HG03135 (cell line): Measurements from ENCODE around the gene FANCE.
"Not testable (repeated sequence)": the region's sequence is repeated elsewhere in the genome, so short reads cannot be mapped to it uniquely, and the experiment has no call there.

Source experiments
- ATAC-seq: cut with Tn5 transposase; IDR thresholded peaks from one replicate; pipeline ENCODE4 v1.9.1; 2021; ENCODE audit warnings: mild to moderate bottlenecking, moderate library complexity; ENCODE audit not compliant: unreplicated experiment

FANCE gene

GRCh38 chr6:35432291-35432690, 19.8 kb upstream of the FANCE start:
- ATAC-seq = no peak

GRCh38 chr6:35432702-35433101, 19.4 kb upstream of the FANCE start:
- ATAC-seq = not testable (repeated sequence)

DNA sequence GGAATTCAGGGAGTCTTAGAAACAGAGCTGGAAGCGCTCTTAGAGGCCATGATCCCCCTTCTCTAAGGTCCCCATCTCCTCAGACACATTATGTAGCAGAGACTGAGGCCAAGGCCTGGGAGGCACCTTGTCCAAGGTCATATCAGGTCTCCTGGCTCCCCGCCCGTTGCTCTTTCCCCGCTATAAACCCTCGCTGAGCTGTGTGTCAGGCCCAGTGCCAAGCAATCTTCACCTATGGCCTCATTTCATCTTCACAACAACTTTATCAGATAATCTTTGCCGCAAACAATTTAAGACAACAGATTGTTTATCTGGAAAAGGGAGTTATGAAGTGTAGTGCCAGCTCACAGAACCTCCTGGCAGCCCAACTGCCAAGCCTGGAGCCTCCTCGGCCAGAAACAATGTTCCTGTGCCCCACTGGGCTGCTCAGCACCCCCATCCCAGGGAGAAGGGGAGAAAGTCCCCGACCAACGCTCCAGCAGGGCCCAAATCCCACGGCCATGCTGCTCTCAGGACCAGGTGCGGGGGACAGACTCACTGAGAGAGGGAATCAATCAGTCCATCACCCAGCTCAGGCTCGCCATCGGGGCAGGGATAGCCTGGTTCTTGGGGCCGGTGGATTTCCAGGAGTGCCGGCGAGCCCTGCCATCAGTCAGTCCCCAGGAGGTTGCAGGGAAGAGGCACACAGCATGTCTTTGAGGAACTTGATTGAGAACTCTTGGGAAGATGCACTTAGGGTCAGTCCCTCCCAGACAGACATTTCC, 16.9 kb upstream of the FANCE start:
- no peak for ATAC-seq

GRCh38 chr6:35436071-35436857, 15.9 kb upstream of the FANCE start:
- no peak for ATAC-seq

DNA sequence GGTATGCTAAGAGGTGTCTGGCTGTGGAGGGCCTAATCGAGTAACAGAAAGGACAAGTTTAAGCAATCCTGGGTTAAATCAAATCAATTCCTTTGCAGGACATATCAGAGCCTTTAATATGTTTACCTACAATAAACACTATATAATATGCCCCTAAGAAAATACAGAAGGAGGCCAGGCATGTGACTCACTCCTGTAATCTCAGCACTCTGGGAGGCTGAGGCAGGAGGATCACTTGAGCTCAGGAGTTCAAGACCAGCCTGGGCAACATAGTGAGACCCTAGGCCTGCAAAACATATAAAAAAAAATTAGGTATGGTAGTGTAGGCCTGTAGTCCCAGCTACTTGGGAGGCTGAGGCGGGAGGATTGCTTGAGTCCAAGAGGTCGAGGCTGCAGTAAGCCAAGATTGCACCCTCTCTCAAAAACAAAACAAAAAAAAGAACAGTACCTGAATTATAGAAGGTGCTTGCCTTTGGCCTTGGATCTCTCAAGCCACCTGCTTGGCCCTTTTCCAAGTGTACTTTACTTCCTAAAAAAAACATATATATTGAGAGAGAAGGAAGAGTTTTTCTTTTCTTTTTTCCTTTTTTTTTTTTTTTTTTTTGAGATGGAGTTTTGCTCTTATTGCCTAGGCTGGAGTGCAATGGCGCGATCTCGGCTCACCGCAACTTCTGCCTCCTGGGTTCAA, 13.6 kb upstream of the FANCE start:
- ATAC-seq = not testable (repeated sequence)

DNA sequence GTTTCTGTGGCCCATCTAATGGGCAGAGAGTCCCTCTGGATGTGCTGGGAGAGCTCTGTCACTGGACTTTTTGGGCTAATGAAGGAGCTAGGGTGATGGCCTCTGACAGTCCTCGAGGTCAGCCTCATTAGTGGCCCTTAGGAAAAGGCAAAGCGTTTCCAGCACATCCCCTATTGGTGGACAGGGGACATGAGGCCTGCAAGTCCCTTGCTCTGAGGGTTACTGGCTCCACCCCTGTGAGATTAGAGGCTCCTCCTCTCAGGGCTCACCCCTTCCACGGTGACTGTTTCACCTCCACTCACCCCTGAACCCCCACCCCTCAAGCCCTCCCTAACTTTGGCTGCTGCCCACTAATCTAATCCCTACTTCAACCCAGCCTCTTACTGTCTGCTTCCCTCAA, 12.8 kb upstream of the FANCE start:
- ATAC-seq = no peak

DNA sequence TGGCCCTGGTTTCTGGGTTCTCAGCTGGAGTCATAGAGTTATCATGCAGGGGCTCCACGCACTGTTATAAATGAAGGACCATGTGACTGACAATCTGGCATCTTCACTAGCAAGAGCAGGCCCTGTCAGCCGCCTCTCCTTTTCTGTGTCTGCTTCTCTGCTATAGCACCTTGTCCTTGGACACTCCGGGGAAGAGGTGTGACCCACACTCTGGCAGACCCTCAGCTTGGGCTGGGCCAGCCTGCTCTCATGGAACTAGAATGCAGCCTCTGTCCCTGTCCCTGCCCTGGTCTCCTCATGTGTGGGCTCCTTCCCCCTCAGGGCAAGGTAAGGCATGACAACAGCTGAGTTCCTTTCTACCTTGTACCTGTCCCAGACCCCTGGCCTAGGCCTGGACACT, 10.9 kb upstream of the FANCE start:
- no peak for ATAC-seq

DNA sequence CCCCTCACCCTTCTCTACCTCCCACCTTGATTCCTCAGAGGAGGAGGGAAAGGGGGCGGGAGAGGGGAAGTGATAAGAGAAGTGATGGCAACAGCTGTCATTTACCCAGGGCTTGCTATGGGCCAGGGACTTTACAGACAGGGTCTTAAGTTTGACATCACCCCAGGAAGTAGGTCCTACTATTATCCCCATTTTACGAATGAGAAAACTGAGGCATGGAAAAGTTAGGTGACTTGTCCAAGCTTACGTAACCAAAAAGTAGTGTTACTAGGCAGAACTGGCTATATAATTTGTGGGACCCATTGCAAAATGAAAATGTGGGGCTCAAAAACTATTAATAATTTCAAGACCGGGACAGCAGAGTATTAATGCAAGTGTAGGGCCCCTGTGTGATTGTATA, 10.5 kb upstream of the FANCE start:
- no peak for ATAC-seq

GRCh38 chr6:35442693-35443092, 9.4 kb upstream of the FANCE start:
- ATAC-seq = no peak

GRCh38 chr6:35443341-35444030, 8.7 kb upstream of the FANCE start:
- no peak for ATAC-seq

DNA sequence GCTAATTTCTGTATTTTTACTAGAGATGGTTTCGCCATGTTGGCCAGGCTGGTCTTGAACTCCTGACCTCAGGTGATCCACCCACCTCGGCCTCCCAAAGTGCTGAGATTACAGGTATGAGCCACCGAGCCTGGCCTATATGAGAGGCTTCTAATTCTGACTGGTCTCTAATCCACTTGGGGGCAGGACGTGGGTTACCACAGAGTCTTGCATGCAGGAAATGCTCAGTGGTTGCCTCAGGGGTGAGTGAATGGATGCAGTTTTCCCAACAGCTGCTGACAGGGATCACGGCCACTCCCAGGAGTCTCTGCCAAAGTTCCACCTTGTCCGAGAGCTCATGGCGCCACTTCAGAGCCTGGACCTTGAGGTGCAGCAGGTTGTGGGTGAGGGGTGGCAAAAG, 6.4 kb upstream of the FANCE start:
- no peak for ATAC-seq

- ATAC-seq = no peak
These were observed 3.9 kb upstream of the FANCE start for GRCh38 chr6:35448191-35448590.

DNA sequence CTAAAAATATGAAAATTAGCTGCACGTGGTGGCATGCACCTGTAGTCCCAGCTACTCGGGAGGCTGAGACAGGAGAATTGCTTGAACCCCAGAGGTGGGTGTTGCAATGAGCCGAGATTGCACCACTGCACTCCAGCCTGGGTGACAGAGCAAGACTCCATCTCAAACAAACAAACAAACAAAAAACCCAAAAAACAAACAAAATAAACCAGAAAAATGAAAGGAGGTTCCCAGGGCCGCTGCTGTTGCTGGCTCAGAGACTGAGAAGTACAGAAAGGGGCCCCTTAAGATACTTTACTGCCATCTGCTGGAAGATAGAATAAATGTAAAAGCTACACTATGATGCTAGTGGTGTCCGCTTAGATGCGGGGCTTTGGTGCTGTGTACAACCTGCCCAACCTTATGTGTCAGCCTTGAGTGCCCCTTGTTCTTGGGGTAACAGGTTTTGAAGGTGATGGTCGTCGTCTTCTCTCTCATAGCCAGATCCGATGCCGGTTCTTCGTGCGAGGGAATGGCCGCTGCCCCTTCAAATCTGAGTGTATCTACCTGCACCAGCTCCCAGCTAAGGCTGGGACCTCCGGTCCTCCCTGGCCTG, 2.8 kb upstream of the FANCE start:
- ATAC-seq = no peak

DNA sequence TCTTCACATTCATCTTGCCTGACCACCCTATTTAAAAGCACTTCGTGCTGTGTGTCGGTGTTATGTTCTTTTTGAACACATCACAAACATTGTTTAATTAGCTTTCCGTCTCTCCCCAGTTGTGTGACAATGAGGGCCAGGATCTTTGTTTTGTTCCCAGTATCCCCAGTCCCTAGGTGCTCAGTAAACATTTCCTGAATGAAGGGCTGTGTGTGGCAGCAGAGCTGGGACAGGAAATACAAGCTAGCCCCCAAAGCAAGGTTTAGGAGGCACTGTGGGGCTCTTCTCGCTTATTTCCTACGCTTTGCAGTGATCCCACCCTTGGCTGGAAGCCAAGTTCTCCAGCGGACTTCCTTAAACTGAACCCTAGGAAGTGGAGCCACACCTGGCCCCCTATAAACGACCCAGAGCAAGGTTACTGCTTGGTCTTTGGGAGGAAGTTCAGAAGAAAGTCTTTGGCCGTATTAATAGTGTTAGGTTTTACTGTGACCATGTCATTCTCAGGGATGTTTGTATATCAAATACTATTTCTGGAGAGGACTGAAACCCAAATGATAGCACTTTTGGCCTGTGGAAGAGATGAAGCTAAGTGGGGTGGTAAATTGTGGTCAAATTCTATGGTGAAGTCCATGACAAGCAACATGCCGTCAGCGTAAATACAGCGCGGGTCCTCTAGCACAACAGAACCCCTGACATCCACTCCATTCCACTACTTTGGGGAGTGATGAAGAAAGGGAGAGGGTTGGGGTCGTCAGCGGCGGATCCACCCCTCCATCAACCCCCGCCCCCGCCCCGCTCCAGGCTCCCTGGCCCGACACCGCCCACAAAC, 570 bp upstream of the FANCE start:
- no peak for ATAC-seq

GRCh38 chr6:35453236-35453635, 1.1 kb downstream of the FANCE start:
- no peak for ATAC-seq

DNA sequence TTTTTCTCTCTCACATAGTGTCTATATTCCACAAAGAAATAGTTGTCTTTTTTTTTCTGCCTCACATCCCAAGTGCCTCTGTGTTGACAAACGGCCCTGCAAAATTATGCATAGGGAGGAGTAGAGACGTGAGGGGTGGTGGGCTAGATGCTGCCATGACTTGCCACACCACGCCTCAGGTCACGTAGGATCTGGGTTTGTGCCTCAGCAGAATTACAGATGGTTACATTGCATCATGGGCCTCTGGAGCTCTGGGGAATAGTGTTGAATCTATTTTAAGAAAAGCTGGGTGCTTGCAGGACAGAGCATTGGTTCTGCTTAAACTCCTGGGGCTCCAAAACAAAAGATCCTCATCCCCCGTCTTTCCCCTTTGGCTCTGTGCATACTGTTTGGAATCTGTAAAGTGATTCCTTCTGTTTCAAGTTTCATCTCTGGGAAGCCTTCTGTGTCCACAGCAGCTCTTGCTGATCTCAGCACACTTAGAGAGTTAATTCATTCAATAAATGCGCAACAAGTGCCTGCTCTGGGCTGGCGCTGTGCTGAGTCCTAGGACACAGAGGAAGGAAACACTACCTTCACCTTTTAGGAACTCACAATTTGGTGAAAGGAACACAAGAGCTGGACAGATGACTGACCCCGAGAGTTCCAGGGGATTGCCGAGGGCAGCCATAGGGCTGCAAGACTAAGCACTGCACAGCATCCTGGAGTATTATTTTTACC, 2.4 kb downstream of the FANCE start:
- ATAC-seq = no peak

DNA sequence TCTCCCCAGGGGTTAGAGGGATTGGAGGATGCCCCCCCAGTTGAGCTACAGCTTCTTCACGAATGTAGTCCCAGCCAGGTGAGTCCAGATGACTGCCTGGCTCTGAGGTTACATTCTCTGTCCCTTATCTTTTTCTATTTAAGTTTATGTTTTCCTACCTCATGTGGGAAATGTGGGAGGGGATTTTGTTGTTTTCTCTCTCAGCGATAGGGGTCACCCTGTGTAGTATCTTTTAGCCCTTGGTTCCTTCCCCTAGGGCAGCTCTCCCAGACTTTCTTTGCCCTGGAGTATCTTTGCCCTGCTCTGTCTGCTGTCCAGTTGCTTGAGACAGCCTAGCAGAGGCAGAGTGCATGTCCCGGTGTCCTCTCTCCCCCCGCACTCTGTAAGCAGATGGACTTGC, 5.8 kb downstream of the FANCE start:
- ATAC-seq = no peak

DNA sequence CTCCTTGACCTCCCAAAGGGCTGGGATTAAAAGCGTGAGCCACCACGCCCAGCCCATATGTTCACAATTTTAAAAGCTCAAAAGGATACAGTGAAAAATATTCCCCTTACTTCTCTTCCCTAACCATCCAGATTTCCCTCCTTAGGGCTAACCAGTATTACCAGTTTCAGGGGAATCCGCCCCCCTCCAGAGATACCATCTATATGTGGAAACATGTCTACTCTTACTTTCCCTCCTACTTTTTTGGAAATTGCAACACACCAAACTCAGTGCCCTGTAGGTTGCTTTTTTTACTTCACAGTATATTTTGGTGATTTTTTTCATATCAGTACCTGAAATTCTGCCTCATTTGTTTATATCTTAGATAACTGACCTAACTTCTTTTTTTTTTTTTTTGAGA, 9.1 kb downstream of the FANCE start:
- no peak for ATAC-seq

DNA sequence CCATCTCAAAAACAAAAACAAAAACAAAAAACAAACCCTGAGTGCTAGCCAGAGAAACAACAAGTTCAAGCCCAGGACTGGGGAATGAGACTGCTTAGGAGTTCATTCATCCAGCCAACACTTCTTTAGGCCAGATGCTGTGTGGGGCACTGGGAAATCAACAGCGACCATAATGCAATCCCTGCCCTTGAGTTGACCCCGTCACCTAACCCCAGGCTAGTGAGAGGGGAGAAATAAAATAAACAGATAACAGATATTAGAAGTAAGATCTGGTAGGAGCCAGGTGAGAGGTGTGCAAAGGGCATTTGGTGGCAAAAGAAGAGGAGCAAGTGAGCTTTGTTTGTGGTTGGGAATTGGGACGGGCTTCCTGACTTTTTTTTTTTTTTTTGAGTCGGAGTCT, 11.2 kb downstream of the FANCE start:
- no peak for ATAC-seq
